Left cardiac atrium (tissue), 4 donors: ENCODE data around the gene TCF25. TPM values are rescaled to one million over a fixed set of nuclear protein-coding genes. Genes with fewer than 3 reads are reported as not detected.

Experiments
- ATAC-seq, 2 donors: fragments of 200-7000 bp; cut with Tn5 transposase; one replicate each; pipeline ENCODE4 v1.9.1; 2020; ENCODE audit warnings: mild to moderate bottlenecking in 2 of 2, moderate library complexity in 2 of 2
- DNase-seq: peaks from one replicate; pipeline ENCODE4 v3.0.0-alpha.2; 2020
- intact Hi-C, 2 donors: fragments of 100-400 bp; cut with DNase I; formaldehyde crosslinking; loops; one replicate each; pipeline versions ENCODE4 v1.14.1 to v1.15.1; 2022 to 2023
- total RNA-seq, 2 donors: library from RNA; stranded (reverse); fragmentation: NEBNext Ultra II Directional; extraction: Animal tissue kit (Norgen Biotek cat#: 25700); gene quantifications; one replicate each; pipeline ENCODE4 v1.2.1, GENCODE V29; 2021
- donor health status: DM: no; HTN: yes; CAD: no.
- donor health status: DM: no; HTN: yes; CAD: no; lungs with severe emphysema.
- donor health status: DM: yes; HTN: yes; CAD: no.
- donor health status: Dilated cardiomyopathy.

TCF25 gene
- total RNA-seq, 2 donors from 2014 or later: 85.7 to 131 TPM

DNA sequence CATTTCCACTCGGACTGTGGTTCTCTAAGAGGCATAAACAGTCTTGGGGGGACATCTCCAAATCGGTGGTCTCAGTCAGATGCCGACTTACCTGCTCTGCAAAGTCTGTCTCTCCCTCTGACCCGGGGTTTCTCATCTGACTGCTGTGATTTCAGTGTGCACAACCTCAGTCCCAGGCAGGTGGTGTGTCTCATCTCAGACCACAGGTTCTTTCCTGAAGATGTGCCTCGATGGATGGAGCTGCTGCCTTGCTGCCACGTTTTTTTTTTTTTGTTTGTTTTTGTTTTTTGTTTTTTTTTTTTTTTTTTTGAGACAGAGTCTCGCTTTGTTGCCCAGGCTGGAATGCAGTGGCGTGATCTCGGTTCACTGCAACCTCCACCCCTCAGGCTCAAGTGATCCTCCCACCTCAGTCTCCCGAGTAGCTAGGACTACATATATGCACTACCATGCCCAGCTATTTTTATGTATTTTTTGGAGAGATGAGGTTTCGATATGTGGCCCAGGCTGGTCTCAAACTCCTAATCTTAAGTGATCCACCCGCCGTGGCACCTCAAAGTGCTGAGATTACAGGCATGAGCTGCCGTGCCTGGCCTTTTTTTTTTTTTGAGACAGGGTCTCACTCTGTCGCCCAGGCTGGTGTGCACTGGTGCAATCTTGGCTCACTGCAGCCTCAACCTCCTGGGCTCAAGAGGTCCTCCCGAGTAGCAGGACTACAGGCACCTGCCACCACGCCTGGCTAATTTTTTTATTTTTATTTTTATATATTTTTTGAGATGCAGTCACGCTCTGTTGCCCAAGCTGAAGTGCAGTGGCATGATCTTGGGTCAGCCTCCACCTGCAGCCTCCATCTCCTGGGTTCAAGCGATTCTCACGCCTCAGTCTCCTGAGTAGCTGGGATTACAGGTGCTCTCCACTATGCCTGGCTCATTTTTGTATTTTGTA, 29.7 kb upstream of the TCF25 start:
- no peak for ATAC-seq
- intact Hi-C loops: no loop called here
- DNase-seq: no peak

DNA sequence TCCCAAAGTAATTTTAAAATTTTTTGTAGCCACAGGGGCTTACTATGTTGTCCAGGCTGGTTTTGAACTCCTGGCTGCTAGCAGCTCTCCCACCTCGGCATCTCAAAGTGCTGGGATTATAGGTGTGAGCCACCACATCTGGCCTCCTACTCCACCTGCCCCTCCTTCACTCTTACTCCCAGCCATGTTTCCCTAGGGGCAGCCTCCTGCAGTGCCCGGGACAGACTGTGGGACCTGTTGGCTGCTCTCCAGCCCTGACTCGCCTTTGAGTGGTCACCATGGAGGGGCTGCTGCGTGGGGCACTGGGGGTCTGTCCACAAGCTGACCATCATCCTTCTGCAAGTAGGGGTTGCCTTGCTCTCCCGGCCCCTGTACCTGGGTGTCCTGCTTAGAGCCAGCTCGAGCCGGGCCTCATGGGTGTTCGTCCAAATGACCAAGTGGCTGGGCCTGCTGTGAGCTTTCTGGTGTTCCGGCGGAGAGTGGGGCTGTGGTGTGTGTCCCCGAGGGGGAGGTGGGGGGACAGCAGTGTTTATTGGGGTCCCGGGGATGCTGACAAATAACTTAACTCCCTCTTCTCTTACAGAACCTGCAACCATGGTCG, 28.6 kb upstream of the TCF25 start:
- intact Hi-C loops: no loop called here
- ATAC-seq (no peak), DNase-seq (no peak)

DNA sequence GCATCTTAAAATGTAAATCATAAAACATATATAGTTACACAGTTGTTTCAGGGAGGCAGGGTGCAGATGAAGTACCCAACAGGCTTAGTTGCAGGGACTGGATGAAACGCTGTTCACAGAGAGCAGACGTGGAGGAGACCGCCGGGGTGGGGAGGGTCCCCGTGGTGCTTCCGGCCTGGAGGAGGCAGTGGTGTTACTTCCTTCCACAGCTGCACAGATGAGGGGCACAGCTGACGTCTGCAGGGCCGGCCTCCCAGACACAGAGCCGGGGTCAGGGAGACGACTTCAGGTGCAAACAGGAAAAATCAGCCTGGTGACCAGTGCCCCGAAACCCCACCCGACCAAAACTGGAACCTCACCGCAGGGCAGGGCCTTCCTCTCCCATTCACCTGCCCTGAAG, 28.0 kb upstream of the TCF25 start:
- no peak for DNase-seq
- intact Hi-C loops: no loop called here
- no peak for ATAC-seq

DNA sequence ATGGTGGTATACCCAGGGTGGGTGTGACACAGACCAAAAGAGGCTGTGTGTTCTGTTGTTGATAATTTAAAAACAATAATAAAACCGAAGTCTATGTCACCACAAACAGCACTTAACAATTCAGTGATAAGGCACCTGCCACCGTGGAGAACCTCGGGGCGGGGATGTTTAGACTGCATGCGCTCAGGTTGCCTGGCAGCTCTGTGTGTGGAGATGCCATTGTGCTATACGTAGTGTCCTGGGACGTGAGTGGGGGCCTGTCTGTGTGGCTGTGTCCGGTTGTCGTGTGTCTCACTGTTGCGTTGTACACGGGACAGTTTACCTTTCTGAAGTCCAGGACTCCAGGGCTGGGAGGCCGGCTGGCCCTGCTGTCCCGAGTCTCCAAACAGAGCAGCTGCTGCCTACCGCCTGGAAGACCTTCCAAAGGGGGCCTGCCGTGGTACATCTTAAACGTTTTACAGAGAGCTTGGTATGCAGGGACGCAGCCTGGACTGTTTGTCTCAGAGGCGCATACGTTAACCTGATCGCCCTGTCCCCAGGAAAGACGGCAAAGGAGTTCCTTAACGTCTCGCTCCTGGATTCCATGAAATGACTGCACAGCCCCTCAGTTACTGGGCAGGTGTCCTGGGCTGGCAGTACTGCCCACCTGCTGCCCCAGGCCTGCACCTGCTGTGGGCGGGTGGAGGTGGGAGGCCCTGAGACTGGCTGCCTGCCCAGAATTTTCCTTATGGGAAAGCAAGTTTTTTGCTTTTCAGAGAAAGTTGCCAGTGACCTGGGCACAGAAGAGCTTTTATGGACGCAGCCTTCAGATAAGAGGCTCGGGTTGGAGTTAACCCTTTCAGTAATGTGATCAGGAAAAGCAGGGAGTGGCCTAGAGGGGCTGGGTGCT, 26.1 kb upstream of the TCF25 start:
- ATAC-seq (no peak), DNase-seq (no peak)
- intact Hi-C loops: no loop called here

- DNase-seq: no peak
- intact Hi-C loops: no loop called here
- peak in 1 of 2 donors; percentile 36 for ATAC-seq
Measured at GRCh38 chr16:89847940-89848297, 25.5 kb upstream of the TCF25 start.

GRCh38 chr16:89848974-89849373, 24.4 kb upstream of the TCF25 start:
- intact Hi-C loops: no loop called here
- DNase-seq (no peak), ATAC-seq (no peak)

DNA sequence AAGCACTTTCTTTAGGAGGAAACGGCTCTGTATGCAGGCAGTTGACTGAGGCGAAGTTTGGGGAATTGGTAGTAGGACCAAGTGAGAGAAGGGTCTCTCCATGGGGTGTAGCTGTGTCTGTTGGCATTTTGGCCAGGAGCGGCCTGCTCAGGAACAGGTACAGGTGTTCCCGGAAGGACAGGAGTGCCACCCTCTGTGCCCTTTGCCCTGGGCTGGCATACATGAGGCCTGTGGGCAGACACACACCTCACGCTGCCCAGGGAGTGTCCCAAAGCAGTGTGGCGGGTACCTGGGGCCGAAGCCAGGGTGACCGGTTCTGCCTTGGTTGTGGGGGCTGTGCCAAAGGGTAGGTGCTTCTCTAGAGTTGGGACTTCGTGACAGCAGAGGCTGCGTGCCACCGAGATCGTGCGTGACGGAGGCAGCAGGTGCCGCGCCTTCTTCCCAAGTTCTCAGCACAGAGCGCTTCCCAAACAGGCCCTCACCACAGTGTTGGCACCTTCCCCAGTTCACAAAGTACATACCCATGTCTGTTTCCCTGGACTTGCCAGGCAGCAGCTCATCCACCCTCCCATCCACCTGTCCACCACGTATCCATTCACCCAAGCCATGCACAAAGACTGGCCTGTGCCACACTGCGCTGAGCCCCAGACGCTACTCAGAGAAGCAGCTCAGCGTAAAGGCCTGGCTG, 19.9 kb upstream of the TCF25 start:
- ATAC-seq (no peak), DNase-seq (no peak)
- intact Hi-C loops: no loop called here

GRCh38 chr16:89855301-89855945, 18.0 kb upstream of the TCF25 start:
- intact Hi-C loops: no loop called here
- ATAC-seq (peak in 1 of 2 donors; percentile 21), DNase-seq (no peak)

DNA sequence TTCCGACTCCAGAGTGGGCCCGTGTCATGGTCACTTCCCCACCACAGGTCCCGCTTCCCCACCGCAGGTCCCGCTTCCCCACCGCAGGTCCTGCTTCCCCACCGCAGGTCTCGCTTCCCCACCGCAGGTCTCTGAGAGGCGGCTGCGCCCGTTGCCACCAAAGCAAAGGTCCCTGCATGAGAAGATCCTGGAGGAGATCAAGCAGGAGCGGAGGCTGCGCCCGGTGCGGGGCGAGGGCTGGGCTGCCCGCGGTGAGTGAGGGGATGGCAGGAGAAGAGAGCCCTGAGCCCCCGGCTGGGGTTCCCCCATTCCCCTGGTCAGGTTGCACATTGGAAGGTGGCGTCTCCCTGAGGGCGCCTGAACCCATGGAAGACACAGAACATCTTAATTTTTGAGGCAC, 17.4 kb upstream of the TCF25 start:
- ATAC-seq (no peak), DNase-seq (no peak)
- intact Hi-C loops: no loop called here

DNA sequence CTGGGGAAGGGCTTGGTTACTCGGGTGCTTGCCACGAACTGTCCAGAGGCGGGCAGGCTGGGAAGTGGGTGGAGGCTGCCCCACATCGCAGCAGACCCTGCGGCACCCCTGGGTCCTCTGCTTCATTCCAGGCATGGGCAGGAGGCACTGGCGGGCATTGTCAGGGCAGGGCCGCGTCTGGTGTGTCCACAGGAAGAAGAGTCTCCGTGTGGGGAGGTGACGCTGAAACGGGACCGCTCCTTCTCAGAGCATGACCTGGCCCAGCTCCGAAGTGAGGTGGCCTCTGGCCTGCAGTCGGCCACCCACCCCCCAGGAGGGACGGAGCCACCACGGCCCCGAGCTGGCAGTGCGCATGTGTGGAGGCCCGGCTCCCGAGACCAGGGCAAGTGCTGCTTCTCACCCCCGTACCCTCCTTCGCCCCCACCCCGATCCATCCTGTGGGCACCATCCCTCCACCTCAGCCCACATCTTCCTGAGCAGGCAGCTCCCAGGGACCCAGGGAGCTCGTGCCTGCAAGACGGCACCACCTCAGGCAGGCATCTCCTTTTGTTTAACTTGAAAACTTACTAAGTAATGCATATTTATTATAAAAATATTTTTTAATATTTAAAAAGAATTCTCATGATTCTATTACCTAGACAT, 14.3 kb upstream of the TCF25 start:
- intact Hi-C loops: no loop called here
- no peak for ATAC-seq
- no peak for DNase-seq

GRCh38 chr16:89859615-89860007, 13.8 kb upstream of the TCF25 start:
- ATAC-seq (no peak), DNase-seq (no peak)
- intact Hi-C loops: loop anchor here (2.0 to 5.0 kb wide), 3 partner anchors 107 to 157 kb away; partner anchors contain the start of gene SPATA2L (in 2 of the 2)

- DNase-seq (peak; percentile 66), ATAC-seq (peak; percentile 80 to 82)
- intact Hi-C loops: loop anchor here (2.0 to 5.0 kb wide), 3 partner anchors 108 to 159 kb away; partner anchors contain the start of gene SPATA2L (in 2 of the 2)
Measured at GRCh38 chr16:89860747-89861304, 12.6 kb upstream of the TCF25 start.

- ATAC-seq (no peak), DNase-seq (no peak)
Measured at GRCh38 chr16:89861648-89862047, 11.7 kb upstream of the TCF25 start.

DNA sequence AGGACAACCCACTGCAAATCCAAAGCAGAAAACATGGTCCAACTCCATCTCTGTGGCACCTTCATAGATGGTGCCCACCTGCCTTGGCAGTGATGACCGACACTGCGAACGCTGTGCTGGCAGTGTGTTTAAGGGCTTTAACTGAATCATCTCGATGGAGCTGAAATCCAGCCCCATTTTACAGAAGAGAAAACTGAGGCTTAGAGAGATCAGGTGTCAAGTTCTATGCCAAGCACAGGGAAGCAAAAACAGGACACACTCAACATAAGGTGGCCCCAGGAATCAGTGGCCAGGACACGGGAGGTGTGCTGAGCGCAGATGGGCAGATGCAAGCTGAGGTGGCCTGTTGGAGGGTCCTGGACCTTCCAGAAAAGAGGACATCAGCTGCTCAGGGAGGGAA, 10.7 kb upstream of the TCF25 start:
- DNase-seq: no peak
- intact Hi-C loops: loop anchor here (5.0 kb wide), 2 partner anchors 110 to 160 kb away; partner anchors contain the start of gene SPATA2L (in 2 of the 2)

More at GRCh38 chr16:89861648-89862047, 11.7 kb upstream of the TCF25 start:
- intact Hi-C loops: loop anchor here (2.0 to 5.0 kb wide), 3 partner anchors 109 to 159 kb away; partner anchors contain the start of gene SPATA2L (in 2 of the 2)

DNA sequence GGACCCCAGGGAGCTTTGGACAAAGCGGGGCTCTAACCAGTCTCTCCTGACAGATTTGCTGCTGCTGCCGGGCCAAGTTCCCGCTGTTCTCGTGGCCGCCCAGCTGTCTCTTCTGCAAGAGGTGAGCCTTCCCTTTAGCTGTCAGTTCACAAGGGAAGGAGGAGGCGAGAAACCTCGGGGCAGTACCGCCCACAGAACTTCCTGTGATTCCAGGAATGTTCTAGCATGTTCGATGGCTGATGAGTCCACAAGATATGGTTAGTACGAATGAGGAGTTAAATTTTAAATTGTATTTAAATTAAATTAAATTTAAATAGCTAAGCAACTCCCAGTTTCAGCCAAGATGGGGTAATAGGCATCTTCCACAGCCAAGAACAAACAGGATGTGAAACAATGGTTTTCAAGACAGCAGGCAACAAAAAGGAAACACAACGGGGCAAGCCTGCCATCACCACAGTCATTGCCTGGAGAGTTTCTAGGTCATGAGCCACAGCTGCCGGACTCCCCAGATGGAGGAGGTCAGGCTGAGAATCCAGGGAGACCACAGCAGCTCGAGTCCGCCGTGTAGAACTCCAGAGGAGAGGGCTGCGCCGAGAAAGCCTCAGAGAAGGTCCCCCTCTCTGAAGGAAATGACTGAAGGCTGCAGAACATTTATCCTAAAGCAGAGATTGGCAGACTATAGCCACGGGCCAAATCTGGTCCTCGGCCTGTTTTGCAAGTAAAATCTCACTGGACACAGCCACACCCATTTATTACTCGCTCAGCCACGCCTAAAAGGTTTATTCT, 9.5 kb upstream of the TCF25 start:
- DNase-seq (no peak), ATAC-seq (peak; percentile 48 to 51)
- intact Hi-C loops: loop anchor here (5.0 kb wide), 2 partner anchors 112 to 162 kb away; partner anchors contain the start of gene SPATA2L (in 2 of the 2)

More for the DNA sequence above, 10.7 kb upstream of the TCF25 start:
- ATAC-seq: no peak

DNA sequence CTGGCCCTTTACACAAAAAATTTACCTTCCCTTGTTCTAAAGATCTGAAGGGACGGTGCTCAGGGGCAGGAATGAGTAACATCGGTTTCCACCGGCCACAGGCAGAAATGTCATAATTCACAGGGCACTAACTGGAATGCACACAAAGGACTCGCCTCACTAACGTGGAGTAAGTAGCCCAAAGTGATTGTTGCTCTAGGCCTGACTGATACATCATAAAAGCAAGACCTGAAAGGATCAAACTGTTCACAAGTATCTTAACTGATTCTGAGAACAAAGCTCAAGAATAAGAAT, 8.9 kb upstream of the TCF25 start:
- ATAC-seq (no peak), DNase-seq (no peak)
- intact Hi-C loops: loop anchor here (5.0 kb wide), 2 partner anchors 112 to 162 kb away; partner anchors contain the start of gene SPATA2L (in 2 of the 2)

GRCh38 chr16:89867918-89868317, 5.5 kb upstream of the TCF25 start:
- intact Hi-C loops: no loop called here
- no peak for ATAC-seq

More at GRCh38 chr16:89867918-89868317, 5.5 kb upstream of the TCF25 start:
- no peak for DNase-seq
